Stomach smooth muscle (tissue), 2 donors: Measurements from ENCODE around the gene UCK2.

Experiments used
- H3K27ac ChIP-seq: one replicate; pipeline ENCODE4 v1.7.0; 2013; ENCODE audit warnings: mild to moderate bottlenecking, low read length, inconsistent platforms
- H3K27me3 ChIP-seq, 2 donors: one replicate each; pipeline ENCODE4 v1.7.0; 2013; ENCODE audit warnings: low read length in 2 of 2; ENCODE audit not compliant: insufficient read depth in 2 of 2, control insufficient read depth in 1 of 2
- H3K36me3 ChIP-seq, 2 donors: one replicate each; pipeline ENCODE4 v1.7.0; 2013; ENCODE audit warnings: low read length in 2 of 2; ENCODE audit not compliant: control insufficient read depth in 2 of 2, insufficient read depth in 2 of 2
- H3K4me1 ChIP-seq: one replicate; pipeline ENCODE4 v1.7.0; 2013; ENCODE audit warnings: low read length; ENCODE audit not compliant: control insufficient read depth, insufficient read depth
- H3K4me3 ChIP-seq, 2 donors: one replicate each; pipeline ENCODE4 v1.7.0; 2013; ENCODE audit warnings: low read length in 2 of 2
- H3K9ac ChIP-seq, 2 donors: one replicate each; pipeline ENCODE4 v1.7.0; 2013; ENCODE audit warnings: low read length in 2 of 2, mild to moderate bottlenecking in 1 of 2
- H3K9me3 ChIP-seq, 2 donors: one replicate each; pipeline ENCODE4 v1.7.0; 2013; ENCODE audit warnings: low read length in 2 of 2; ENCODE audit not compliant: control insufficient read depth in 2 of 2
- donor health status: healthy.
- donor health status: Pancreatic carcinoma.

Gene UCK2

GRCh38 chr1:165816826-165817497, 10.5 kb upstream of the UCK2 start:
- Histone ChIP-seq H3K4me3 (no peak overlapping the region), H3K9me3 (no peaks in the 10 kb centered on the region), H3K9ac (no peak overlapping the region), H3K36me3 (no peaks in the 10 kb centered on the region), H3K27me3 (no peaks in the 10 kb centered on the region), H3K27ac (no peak overlapping the region), H3K4me1 (no peaks in the 10 kb centered on the region)

DNA sequence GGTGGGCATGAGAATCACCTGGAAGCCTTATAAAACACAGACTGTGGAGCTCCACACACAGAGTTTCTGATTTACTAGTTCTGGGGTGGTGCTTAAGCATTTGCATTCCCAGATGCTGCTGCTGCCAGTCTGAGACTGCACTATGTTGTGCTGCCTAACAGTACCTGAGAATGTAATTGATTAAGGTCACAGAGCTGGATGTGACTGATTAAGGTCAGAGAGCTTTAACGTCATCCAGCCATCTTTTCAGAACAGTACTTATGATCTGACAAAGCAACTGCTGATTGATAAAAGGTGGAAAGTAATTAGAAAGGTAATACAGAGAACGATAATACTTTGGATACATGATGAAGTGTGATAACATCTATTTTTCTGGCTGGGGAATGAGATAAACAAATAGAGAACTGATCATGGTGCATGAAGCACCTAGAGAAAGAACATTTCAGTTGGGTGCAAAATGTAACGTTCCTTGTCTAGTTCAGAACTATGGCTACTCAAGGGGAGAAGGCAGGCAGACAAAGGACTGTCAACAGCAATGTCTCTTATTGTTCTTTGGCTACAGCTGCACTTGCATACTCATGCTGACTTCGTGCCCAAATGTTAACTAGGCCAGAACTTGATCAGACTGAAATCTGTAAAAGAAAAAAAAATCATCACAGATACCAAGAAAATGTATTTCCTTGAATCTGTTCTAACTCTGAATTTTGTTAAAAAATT, 3.7 kb upstream of the UCK2 start:
- Histone ChIP-seq H3K9ac (no peak overlapping the region), H3K27ac (no peak overlapping the region), H3K9me3 (no peaks in the 10 kb centered on the region), H3K4me1 (peaks cover 10% of the 10 kb centered on the region), H3K27me3 (no peaks in the 10 kb centered on the region), H3K4me3 (no peak overlapping the region), H3K36me3 (no peaks in the 10 kb centered on the region)

GRCh38 chr1:165824269-165824643, 3.2 kb upstream of the UCK2 start:
- Histone ChIP-seq H3K27ac (no peak overlapping the region), H3K9me3 (no peaks in the 10 kb centered on the region), H3K36me3 (no peaks in the 10 kb centered on the region), H3K4me1 (peaks cover 14% of the 10 kb centered on the region), H3K4me3 (no peak overlapping the region), H3K9ac (no peak overlapping the region), H3K27me3 (no peaks in the 10 kb centered on the region)

DNA sequence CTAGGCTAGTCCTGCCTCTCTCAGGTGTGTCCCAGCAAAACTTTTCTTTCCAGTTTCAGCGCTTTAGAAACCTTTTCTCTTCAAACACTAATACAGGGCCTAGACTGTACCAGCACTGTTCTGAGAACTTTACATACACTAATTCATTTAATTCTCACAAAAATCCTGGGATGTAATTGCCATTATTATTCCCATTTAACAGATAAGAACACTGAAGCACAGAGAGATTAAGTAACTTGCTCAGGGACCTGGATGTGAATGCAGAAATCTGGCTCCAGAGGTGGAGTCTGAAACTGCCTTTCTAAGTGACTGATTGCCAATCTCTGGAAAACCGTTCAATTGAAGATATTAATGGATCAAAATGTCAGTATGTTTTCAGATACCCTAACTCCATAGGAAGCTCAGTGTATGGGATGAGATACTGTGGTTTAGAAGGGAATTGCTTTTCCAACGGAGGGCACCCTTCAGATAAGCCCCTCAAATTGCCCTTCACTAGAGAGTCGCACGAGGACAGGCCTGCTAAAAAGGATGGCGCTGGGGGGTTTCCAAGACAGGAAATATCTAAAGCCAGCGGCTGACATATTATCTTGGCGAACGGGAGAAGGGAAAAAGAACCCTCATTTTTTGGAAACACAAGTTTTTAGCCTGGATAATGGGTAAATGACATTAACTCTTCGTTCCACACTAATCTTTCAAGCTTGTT, 698 bp upstream of the UCK2 start:
- Histone ChIP-seq H3K27ac (peak overlapping the region; percentile 13), H3K4me3 (peak overlapping the region; percentile 17 to 84), H3K36me3 (no peaks in the 10 kb centered on the region), H3K27me3 (no peaks in the 10 kb centered on the region), H3K9me3 (no peaks in the 10 kb centered on the region), H3K9ac (peak overlapping the region; percentile 7 to 55), H3K4me1 (peaks cover 19% of the 10 kb centered on the region)

DNA sequence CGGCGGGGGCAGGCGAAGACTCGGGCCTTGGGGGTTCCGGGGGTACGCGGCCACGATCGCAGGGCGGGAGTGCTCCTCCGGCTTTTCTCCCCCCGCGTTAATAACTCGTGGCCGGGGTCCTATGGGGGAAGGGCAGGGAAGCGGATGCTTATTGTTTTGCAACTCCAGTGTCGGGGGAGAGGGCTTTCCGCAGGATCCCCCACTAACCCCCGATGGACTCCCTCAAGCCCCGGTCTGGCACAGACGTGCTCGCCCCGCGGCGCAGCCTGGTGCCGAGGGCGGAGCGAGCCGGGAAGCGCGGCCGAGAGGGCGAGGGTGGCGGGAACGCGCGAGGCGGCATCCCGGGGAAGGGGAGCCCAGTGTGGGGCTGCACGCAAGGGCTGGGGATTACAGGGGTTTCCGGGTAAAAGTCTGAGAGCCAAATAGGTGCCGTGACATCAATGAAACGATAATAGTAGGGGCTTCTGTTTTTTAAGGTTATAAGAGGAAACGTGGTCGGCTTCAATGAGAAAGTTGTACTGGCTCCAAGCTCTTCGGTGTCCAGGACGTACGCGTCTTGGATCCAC, 772 bp downstream of the UCK2 start:
- H3K27ac ChIP-seq, result peak overlapping the region; percentile 73
- peaks cover 19% of the 10 kb centered on the region for H3K4me1 ChIP-seq
- peak overlapping the region; percentile 84 to 98 for H3K4me3 ChIP-seq
- H3K36me3 ChIP-seq, result no peaks in the 10 kb centered on the region
- peak overlapping the region; percentile 80 to 87 for H3K9ac ChIP-seq
- H3K27me3 ChIP-seq, result no peaks in the 10 kb centered on the region
- H3K9me3 ChIP-seq, result no peaks in the 10 kb centered on the region

- Histone ChIP-seq H3K27ac (peak overlapping the region; percentile 73), H3K9ac (peak overlapping the region; percentile 80 to 87), H3K4me3 (peak overlapping the region; percentile 84 to 98), H3K4me1 (peaks cover 19% of the 10 kb centered on the region), H3K27me3 (no peaks in the 10 kb centered on the region), H3K36me3 (no peaks in the 10 kb centered on the region), H3K9me3 (no peaks in the 10 kb centered on the region)
These were observed 1.4 kb downstream of the UCK2 start for GRCh38 chr1:165828669-165829329.

- Histone ChIP-seq H3K4me1 (peaks cover 19% of the 10 kb centered on the region), H3K9me3 (no peaks in the 10 kb centered on the region), H3K27ac (no peak overlapping the region), H3K4me3 (no peak overlapping the region), H3K27me3 (no peaks in the 10 kb centered on the region), H3K36me3 (no peaks in the 10 kb centered on the region), H3K9ac (no peak overlapping the region)
These were observed 2.5 kb downstream of the UCK2 start for GRCh38 chr1:165829888-165830287.

DNA sequence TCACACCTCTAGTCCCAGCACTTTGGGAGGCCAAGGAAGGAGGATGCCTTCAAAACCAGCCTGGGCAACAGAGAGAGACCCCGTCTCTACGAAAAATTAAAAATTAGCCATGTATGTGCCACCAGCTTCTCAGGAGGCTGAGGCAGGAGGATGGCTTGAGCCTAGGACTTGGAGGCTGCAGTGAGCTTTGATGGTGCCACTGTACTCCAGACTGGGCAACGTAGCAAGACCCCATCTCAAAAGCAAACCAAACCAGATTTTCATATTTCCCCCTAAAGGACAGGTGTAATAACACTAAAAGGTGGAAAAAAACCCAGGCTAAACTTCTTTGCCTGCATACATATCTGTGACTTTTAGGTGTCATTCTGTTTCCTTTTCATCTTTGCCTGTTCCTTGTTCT, 3.7 kb downstream of the UCK2 start:
- no peak overlapping the region for H3K27ac ChIP-seq
- peaks cover 19% of the 10 kb centered on the region for H3K4me1 ChIP-seq
- H3K27me3 ChIP-seq, result no peaks in the 10 kb centered on the region
- H3K36me3 ChIP-seq, result no peaks in the 10 kb centered on the region
- H3K9ac ChIP-seq, result no peak overlapping the region
- H3K9me3 ChIP-seq, result no peaks in the 10 kb centered on the region
- H3K4me3 ChIP-seq, result no peak overlapping the region

- H3K9ac ChIP-seq, result no peak overlapping the region
- H3K4me1 ChIP-seq, result peaks cover 15% of the 10 kb centered on the region
- no peak overlapping the region for H3K4me3 ChIP-seq
- no peaks in the 10 kb centered on the region for H3K9me3 ChIP-seq
- no peaks in the 10 kb centered on the region for H3K27me3 ChIP-seq
- no peak overlapping the region for H3K27ac ChIP-seq
- H3K36me3 ChIP-seq, result no peaks in the 10 kb centered on the region
These were observed 5.5 kb downstream of the UCK2 start for GRCh38 chr1:165832902-165833301.

DNA sequence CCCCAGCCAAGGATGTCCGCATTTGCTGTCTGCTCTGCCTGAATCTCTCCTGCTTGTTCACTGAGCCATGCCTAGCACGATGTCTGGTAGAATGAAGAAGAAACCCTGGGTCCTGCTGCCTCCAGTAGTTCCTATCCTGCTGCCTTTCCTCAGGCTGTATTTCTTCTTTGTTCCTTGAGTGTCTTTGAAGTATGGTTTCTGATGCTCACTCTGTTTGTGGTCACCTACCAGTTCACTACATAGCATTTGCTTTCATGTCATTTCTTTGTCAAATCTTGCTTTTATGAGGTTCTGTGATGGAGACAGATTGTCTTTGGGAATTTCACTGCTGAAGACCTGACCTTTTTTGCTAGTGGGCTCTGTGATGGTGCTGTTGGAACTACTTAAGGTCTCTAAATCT, 5.9 kb downstream of the UCK2 start:
- H3K9me3 ChIP-seq, result no peaks in the 10 kb centered on the region
- peaks cover 13% of the 10 kb centered on the region for H3K4me1 ChIP-seq
- H3K4me3 ChIP-seq, result no peak overlapping the region
- H3K27me3 ChIP-seq, result no peaks in the 10 kb centered on the region
- H3K9ac ChIP-seq, result no peak overlapping the region
- H3K36me3 ChIP-seq, result no peaks in the 10 kb centered on the region
- H3K27ac ChIP-seq, result no peak overlapping the region
